Cardiac septum (tissue), 1 donor: Measurements from ENCODE around the gene STAMBP. TPM values are rescaled to one million over a fixed set of nuclear protein-coding genes. Genes with fewer than 3 reads are reported as not detected.
"Not testable (repeated sequence)": the region's sequence is repeated elsewhere in the genome, so short reads cannot be mapped to it uniquely, and the experiment has no call there.

ENCODE experiments used
- DNase-seq: peaks from one replicate; pipeline ENCODE4 v3.0.0-alpha.2; 2020; ENCODE audit warnings: low spot score
- intact Hi-C: fragments of 100-400 bp; cut with DNase I; formaldehyde crosslinking; loops from one replicate; pipeline ENCODE4 v1.14.0; 2022
- total RNA-seq: library from RNA; stranded (reverse); fragmentation: NEBNext Ultra II Directional; extraction: Animal tissue kit (Norgen Biotek cat#: 25700); gene quantifications from one replicate; pipeline ENCODE4 v1.2.1, GENCODE V29; 2021
- donor health status: DM: no; HTN: no; CAD: no.

Gene STAMBP
- total RNA-seq, 1 donor from 2014 or later, result 37.4 TPM

- DNase-seq, result no peak
- intact Hi-C loops, result no loop called here
Measured at GRCh38 chr2:73899801-73900336, 71.1 kb downstream of the STAMBP start.

GRCh38 chr2:73901143-73901542, 72.4 kb downstream of the STAMBP start:
- intact Hi-C loops, result no loop called here
- DNase-seq, result no peak

DNA sequence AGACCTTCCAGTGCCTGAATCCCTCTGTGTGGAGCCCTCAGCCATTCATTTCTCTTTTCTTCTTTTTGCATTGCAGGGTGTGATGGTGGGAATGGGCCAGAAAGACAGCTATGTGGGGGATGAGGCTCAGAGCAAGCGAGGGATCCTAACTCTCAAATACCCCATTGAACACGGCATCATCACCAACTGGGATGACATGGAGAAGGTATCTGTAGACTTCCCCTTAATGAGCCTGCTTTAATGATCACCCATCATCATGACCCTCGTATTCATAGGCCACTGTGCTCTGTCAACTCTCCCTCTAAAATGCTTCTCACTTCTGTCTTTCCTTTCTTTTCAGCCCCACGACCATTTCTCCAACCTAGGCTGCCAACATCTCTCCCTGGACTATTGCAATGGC, 73.5 kb downstream of the STAMBP start:
- DNase-seq, result no peak

GRCh38 chr2:73903313-73903712, 74.6 kb downstream of the STAMBP start:
- intact Hi-C loops, result no loop called here
- DNase-seq, result no peak

More for the DNA sequence above, 73.5 kb downstream of the STAMBP start:
- intact Hi-C loops, result no loop called here

- intact Hi-C loops, DNase-seq: not testable (repeated sequence)
Measured at GRCh38 chr2:73903949-73904613, 75.3 kb downstream of the STAMBP start.

- DNase-seq, result no peak
- intact Hi-C loops, result no loop called here
Measured at GRCh38 chr2:73904952-73905351, 76.2 kb downstream of the STAMBP start.

DNA sequence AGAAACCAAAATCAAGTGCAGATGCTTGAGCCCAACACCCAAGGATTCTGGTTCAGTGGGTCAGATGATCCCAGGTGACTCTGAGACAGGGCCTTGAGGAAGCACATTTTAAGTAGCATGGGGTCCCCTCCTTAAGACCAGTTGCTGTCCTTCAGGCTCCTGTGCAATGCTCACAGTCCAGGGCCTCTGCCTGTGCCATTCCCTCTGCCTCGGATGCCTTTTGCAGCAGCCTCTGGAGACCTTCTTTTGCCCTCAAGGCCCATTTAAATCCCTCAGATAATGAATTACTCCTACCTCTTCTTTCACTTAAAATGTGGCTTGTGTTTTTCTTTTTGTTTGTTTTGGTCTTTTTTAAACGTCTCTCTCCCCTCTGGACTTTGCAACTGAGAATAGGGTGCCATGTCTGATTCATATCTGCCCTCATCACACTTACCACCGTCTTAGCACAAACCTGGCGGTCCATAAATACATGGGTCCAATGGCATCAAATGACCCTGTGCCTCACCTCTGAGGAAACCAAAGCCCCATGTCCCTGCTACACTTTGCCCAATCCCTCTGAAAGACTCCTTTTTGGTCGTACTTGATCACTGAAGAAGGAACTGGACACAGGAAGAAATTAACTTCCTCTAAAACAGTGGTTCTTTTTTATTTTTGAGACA, 78.2 kb downstream of the STAMBP start:
- intact Hi-C loops, result no loop called here
- no peak for DNase-seq

GRCh38 chr2:73907840-73908452, 79.2 kb downstream of the STAMBP start:
- intact Hi-C loops, result no loop called here
- no peak for DNase-seq

DNA sequence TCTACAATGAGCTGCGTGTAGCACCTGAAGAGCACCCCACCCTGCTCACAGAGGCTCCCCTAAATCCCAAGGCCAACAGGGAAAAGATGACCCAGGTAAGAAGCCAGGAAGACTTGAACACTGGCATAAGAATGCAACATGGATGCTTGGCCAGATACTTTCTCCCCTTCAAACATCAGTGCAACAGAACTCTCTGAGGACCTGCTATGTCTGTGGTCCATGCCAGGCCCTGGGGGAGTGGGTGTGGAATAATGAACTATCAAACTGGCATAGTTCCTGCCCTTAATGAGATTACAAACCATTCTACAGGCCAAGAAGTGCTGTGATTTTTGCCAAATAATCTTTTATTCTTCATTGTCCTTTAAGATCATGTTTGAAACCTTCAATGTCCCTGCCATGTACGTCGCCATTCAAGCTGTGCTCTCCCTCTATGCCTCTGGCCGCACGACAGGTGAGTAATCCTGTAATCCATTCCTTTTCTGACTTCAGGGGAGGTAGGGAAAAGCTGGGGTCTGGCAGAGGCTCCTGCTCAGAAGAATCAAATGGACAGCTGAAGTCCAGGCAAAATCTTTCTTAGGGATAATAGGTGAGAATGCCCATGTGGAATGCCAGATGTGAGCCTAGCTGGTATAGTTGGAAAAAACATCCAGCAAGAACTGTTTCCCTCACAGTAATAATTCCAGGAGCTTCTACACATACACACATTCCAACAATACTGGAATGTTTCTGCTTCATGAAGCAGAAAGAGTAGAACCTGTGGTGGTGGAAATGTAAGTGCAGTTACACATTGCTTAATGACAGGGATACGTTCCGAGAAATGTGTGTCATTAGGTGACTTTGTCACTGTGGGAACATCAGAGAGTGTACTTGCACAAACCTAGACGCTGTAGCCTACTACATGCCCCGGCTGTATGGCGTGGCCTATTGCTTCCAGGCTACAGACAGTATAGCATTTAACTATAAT, 80.2 kb downstream of the STAMBP start:
- DNase-seq, result no peak
- intact Hi-C loops, result no loop called here

GRCh38 chr2:73910873-73911547, 82.2 kb downstream of the STAMBP start:
- no peak for DNase-seq
- intact Hi-C loops, result no loop called here

DNA sequence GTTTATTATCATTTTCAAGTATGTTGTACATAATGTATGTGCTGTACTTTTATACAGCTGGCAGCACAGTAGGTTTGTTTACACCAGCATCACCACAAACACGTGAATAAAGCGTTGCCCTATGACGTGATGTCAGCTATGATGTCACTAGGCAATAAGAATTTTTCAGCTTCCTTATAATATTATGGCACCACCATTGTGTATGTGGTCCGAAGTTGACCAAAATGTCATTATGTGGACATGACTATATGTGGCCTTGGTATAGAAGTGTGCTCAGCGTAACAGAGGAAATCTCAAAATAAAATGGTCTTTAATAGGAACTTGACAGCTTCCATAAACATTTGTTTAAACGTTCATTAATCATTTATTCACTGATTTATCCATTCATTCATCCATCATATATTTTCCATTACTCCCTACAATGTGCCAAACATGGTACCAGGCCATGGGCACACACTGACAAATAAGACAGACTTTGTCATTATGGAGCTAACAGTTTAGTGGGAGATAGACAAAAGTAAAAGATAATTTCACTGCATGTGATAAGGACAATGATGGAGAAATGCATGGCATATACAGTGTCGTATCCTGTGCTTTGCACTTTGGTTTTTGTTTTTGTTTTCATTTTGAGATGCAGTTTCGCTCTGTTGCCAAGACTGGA, 82.9 kb downstream of the STAMBP start:
- no peak for DNase-seq
- intact Hi-C loops, result no loop called here

GRCh38 chr2:73913414-73914054, 84.8 kb downstream of the STAMBP start:
- DNase-seq, result no peak
- intact Hi-C loops, result no loop called here

DNA sequence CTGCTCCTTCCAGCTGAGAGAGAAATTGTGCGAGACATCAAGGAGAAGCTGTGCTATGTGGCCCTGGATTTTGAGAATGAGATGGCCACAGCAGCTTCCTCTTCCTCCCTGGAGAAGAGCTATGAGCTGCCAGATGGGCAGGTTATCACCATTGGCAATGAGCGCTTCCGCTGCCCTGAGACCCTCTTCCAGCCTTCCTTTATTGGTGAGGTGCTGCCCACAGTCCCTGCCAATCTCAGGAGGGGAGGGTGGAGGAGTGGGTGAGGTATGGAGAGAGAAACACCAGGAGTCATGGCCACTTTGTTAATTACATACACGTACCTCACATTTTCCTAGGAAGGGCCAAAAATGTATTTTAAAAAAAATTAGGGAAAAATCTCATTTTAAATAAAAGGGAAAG, 85.9 kb downstream of the STAMBP start:
- DNase-seq, result no peak
- intact Hi-C loops, result no loop called here

GRCh38 chr2:73915437-73915993, 86.8 kb downstream of the STAMBP start:
- no peak for DNase-seq
- intact Hi-C loops, result no loop called here

DNA sequence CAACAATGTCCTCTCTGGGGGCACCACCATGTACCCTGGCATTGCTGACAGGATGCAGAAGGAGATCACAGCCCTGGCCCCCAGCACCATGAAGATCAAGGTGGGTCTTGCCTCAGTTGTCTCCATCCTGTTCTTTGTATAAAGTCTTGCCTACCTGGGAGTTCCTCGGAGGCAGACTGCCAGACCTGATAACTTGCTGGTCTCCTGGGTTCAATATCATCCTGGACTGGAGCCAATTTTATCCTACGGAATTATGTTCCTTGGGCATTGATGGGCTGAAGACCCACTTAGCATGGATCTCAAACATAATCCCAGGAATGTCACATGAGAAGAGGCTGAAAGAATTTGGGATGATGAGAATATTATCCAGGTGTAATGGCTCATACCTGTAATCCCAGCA, 87.9 kb downstream of the STAMBP start:
- no peak for DNase-seq
- intact Hi-C loops, result no loop called here

- intact Hi-C loops, result no loop called here
- no peak for DNase-seq
Measured at GRCh38 chr2:73917296-73917695, 88.5 kb downstream of the STAMBP start.

GRCh38 chr2:73917696-73918207, 89.0 kb downstream of the STAMBP start:
- intact Hi-C loops, result no loop called here
- no peak for DNase-seq

DNA sequence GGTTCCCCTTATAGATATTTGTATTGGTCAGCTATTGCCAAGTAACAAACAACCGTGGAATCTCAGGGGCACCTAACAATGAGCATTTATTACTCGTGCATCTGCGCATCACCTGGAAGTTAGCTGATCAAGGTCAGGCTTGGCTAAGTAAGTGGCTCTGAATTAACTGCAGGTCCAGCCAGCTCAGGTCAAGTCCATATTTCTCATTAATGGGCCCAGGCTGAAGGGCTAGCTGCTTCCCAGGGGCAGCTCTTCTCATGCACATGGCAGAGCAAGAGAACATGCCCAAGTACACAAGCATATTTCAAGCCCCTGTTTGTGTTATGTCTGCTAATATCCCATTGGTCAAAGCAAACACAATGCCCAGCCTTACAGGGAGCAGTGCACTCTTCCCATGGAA, 90.1 kb downstream of the STAMBP start:
- no peak for DNase-seq

More for the DNA sequence above, 90.1 kb downstream of the STAMBP start:
- intact Hi-C loops, result no loop called here
